Fibroblast of skin of right quadriceps (primary cell): Measurements from ENCODE around the gene CALCA.

Experiments
- DNase-seq: peaks from one replicate; pipeline ENCODE4 v3.0.0-alpha.2; 2013

CALCA gene

GRCh38 chr11:14938936-14939335 lies 33.2 kb downstream of the CALCA start:
- DNase-seq: no peak

DNA sequence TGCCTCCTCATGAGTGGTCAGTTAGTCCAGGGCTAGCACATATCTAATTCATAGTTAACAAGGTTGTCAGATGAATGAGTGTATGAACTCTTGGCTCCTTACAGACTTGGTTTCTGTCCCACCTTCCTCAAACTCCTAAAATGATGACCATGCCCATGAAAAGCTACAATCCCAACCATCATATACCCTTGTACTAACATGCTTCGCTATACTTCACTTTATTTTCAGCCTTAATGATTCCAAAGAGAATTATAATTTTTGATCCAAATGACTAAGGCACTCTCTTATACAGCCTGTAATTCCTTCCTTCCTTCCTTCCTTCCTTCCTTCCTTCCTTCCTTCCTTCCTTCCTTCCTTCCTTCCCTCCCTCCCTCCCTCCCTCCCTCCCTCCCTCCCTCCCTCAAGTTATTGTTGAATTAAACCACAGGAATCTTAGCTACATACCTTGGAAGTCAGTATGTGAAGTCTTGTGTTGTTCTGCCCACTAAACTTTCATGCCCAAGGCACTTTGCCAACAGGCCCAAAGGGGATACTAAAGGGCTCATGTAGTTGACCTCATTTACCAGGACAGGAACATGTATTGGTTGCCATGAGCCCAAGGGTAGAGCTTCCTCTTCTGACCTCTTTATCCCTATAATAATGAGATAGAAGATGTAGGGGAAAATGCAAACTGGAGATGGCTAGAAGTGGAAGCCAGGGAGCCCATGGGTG lies 37.4 kb downstream of the CALCA start:
- no peak for DNase-seq

- DNase-seq: no peak
Observed at GRCh38 chr11:14932447-14932846, 39.7 kb downstream of the CALCA start.

DNA sequence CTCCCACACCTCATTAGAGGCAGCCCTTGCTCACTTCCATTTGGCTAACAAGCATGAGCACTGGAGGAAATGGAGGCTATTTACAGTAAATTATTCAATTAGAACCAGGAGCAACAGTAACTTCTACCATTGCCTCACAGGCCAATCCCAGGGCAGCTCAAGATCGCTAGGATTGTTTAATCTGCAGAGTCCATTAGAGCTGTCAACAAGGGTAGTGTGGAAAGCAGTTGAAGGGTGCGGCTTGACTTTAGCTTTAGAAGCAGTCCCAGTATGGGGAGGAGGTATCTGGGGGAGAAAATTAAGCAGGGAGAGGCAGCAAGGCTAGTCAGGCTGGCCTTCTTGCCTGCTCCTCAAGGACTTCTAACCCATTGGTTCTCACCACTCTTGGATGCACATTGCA lies 41.8 kb downstream of the CALCA start:
- no peak for DNase-seq

- DNase-seq: peak; percentile 38
Observed at GRCh38 chr11:14927146-14927545, 45.0 kb downstream of the CALCA start.

GRCh38 chr11:14924318-14924717 lies 47.8 kb downstream of the CALCA start:
- DNase-seq: no peak
